GM12878 (cell line): ENCODE results near the gene TUB.

ENCODE experiments used
- POLR2AphosphoS5 ChIP-seq: IDR thresholded peaks from 2 replicates; pipeline ENCODE4 v1.6.1; 2011; ENCODE audit warnings: mild to moderate bottlenecking, low read length, inconsistent platforms
- SRF ChIP-seq, 2 experiments: IDR thresholded peaks; 2 replicates each; pipeline ENCODE4 v1.6.1; 2011; ENCODE audit warnings: low read depth in 2 of 2, low read length in 2 of 2, mild to moderate bottlenecking in 1 of 2, moderate library complexity in 1 of 2
- ZSCAN29 ChIP-seq: fragments of 450-650 bp; IDR thresholded peaks from 2 replicates; pipeline ENCODE4 v1.6.1; 2017; ENCODE audit warnings: mild to moderate bottlenecking, moderate library complexity

GRCh38 chr11:8111636-8112035 is 30.6 kb downstream of the TUB start:
- TF ChIP-seq POLR2AphosphoS5 (no peak), SRF (IDR thresholded peaks at IDR 0.05; ENCODE audit: low read depth in 2 of 2, low read length in 2 of 2) (no peak), ZSCAN29 (no peak)
